SW 1271 (cell line): Measurements from ENCODE around the gene IL1R1.
A peak's percentile ranks its signal among the peaks of the same experiment; 100 is the strongest.
"Not testable (repeated sequence)": the region's sequence is repeated elsewhere in the genome, so short reads cannot be mapped to it uniquely, and the experiment has no call there.

ENCODE experiments used
- DNase-seq, 2 experiments: peaks; one replicate each; lab custom pipeline; 2025; lab: John Stamatoyannopoulos, UW

Gene IL1R1, protein sequence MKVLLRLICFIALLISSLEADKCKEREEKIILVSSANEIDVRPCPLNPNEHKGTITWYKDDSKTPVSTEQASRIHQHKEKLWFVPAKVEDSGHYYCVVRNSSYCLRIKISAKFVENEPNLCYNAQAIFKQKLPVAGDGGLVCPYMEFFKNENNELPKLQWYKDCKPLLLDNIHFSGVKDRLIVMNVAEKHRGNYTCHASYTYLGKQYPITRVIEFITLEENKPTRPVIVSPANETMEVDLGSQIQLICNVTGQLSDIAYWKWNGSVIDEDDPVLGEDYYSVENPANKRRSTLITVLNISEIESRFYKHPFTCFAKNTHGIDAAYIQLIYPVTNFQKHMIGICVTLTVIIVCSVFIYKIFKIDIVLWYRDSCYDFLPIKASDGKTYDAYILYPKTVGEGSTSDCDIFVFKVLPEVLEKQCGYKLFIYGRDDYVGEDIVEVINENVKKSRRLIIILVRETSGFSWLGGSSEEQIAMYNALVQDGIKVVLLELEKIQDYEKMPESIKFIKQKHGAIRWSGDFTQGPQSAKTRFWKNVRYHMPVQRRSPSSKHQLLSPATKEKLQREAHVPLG

GRCh38 chr2:102141970-102142828 lies at the start of gene IL1R1:
IL1R1 (plus strand) TSS chr2:102142746; CDS start chr2:102157725, 14,979 bp downstream.
- peak in 1 of 2 experiments; percentile 32 for DNase-seq

- DNase-seq: no peak
These were observed 48.9 kb upstream of the IL1R1 start for GRCh38 chr2:102093662-102094061.

DNA sequence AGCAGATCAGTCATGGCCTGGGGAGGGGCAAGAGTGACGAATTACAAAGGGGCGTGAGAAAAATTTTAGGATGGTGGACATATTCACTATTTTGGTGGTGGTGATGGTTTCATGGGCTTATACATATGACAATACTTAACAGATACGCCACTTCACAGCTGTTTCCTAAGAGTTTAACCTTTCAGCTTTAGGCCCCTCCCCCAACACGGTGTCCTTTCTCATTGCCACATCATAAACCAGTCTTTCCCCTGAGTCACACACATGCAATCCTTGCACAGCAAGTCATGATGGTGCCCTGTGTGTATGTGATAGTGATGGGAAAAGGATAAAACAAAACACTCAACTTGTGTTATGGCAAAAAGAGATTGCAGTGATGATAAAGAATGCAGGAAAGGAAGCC lies 47.6 kb upstream of the IL1R1 start:
- no peak for DNase-seq

GRCh38 chr2:102096103-102096502 lies 46.4 kb upstream of the IL1R1 start:
- no peak for DNase-seq

DNA sequence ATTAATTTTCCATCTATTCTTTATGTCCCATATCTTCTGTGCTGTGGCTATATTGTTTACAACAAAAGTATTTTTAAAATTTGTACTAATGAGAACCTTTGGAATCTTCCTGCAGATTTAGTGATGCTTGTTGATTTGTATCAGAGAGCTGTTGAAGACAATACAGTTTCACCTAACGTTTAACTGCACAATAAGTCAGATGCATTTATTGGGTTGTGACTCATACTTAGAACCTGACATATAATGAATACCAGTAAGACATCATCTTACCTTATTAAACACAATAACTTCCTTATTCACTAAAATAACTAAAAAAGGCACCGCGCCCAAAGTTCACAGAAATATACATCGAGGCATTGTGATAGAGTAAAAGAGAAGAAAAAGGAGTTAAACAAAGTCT lies 43.8 kb upstream of the IL1R1 start:
- DNase-seq: no peak

GRCh38 chr2:102099536-102100298 lies 42.8 kb upstream of the IL1R1 start:
- no peak for DNase-seq

GRCh38 chr2:102100371-102101096 lies 42.0 kb upstream of the IL1R1 start:
- no peak for DNase-seq

GRCh38 chr2:102101097-102101848 lies 41.3 kb upstream of the IL1R1 start:
- no peak for DNase-seq

DNA sequence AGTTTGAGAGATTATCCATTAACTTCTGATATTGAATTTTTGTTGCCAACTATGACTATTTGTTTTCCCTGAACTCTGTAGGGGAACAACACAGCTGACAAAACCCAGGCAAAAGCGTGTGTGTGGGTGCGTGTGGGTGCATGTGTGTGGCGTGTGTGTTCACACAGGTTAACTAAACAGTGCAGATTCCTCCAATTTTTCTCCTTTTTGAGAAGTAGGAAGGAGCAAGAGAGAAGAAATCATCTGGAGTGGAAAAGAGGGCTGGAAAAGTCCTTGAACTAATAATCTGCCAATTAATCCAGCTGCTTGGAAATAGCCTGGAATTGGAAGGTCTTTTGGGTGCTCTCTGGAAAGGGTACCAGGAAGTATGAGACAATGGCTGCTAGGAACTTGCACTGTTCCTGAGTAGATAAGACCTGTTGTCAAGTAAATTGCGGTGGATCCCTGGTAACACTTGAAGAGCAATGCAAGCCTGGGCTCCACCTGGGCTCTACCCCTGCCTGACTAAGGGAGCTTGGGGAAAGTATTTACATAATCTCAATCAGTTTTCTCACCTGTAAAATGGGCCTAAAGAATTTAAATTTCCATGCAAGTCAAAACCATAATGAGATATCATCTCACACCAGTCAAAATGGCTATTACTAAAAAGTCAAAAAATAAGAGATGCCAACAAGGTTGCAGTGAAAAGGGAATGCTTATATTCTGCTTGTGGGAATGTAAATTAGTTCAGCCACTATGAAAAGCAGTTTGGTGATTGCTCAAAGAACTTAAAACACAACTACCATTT lies 40.5 kb upstream of the IL1R1 start:
- no peak for DNase-seq

- DNase-seq: not testable (repeated sequence)
These were observed 40.0 kb upstream of the IL1R1 start for GRCh38 chr2:102102636-102102948.

- no peak for DNase-seq
These were observed 39.3 kb upstream of the IL1R1 start for GRCh38 chr2:102103284-102103683.

DNA sequence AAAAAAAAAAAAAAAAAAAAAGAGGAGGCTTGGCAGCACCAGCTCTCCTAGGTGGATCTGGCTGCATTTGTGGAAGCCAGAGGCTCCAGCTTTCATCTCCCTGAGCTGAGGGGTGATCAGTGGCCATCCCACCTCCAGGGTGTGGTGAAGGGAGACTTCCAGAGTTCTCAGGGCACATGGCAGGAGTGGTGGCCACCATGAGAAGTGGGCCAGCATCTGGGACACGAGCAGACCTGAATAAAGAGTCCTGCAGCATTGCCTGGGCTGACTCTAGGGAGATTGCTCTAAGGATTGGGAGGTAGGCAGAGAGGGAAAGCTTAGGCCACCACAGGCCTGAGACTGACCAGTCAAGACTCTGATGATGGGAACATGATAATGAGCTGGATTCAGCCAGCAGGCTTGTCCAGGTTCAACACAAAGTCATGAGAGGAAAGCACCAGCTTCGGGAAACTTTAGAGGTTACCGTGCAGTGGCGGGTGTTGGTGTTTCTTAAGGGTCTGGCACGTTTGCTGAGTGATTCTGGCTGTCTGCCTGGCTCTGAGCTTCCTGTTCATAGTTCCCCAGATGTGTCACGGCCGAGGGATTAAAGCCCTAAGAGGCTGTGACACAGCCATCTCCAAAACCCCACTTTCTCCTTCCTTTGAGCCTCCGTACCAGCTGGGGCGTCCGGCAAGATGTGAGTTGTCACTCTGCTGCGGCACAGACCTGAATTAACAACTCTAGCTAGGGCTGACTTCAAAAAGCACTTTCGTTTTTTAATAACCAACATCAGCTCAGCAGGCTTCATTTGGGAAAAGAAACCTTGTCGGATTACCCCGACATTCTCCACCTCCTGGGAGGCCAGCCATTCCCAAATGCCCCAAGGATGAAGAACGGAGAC lies 38.3 kb upstream of the IL1R1 start:
- DNase-seq: no peak

DNA sequence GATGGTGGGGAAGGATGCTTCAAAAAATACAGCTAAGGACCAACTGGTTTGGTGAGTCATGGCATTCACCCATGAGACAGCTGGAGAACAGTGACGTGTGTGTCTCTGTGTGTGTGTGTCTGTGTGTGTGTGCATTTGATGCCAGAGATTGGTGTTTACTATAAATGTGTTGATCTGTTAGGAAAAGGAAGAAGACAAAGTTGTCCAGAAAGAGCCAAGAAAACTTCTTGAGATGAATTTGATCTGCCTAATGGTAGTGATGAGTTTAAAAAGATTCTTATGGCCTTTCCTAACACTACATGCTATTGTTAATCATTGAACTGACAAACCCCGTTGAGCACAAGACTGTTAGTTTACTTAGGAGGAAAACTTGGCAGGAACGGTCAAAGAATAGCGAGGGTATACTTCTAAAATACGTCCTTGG lies 36.4 kb upstream of the IL1R1 start:
- DNase-seq: no peak

- DNase-seq: not testable (repeated sequence)
These were observed 35.5 kb upstream of the IL1R1 start for GRCh38 chr2:102106813-102107740.

DNA sequence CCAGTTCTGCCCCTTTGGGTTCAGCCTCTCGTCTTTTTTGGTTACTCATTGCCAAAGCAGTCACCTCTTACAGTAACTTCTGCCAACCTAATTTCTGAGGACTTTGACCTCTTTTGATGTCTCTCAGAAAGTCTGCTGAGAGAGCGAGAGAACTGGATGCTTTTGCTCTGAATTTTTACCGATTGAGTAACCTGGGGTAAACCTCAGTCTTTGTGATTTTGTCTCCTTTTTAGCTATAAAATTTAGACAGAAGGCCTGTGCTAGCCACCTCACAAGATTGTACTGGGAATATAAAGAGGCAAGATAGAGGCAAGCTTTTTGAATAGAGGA lies 34.8 kb upstream of the IL1R1 start:
- DNase-seq: no peak

DNA sequence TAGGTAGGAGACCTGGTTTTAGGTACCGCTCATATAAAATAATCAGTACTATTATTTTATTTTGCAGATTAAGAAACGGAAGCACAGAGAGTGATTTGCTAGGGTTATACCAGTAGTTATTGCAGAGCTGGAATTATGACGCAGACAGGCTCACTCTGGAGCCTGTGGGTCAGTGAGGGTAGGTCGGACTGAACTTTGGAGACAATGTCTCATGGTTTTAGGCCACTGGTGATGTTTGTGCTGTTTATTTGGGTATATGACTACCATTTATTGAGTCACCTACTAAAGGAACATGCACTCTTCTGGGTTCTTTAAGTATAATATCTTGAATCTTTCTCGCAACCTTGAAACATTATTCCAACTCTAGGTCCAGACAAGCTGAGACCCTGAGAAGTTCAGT lies 33.5 kb upstream of the IL1R1 start:
- DNase-seq: no peak

DNA sequence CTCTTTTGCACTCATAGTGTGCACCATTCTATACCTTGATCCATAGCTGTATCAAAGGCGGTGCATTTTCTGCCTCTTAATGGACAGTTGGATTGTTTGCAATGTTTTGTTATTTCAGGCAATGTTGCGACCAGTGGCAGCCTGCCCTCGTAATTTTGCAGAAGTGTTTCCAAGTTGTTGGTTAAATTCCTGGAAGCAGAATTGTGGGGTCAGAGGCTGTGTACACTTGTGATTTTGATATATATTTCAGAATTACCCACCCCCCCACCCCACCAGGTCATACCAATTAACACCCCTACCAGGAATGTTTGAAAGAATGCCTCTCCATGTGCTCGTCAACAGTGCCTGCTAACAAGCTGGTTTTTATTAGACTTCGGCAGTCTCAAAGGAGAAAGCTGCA lies 32.4 kb upstream of the IL1R1 start:
- DNase-seq: no peak
